Vagina (tissue), 2 donors: ENCODE data around the gene EVC.

Source experiments
- POLR2A ChIP-seq, 2 donors: fragments of 450-650 bp; IDR thresholded peaks; one replicate each; pipeline ENCODE4 v1.6.1; 2017; ENCODE audit warnings: antibody characterized with exemption in 2 of 2, mild to moderate bottlenecking in 2 of 2, moderate library complexity in 2 of 2
- POLR2AphosphoS5 ChIP-seq, 2 donors: sonication (generic); formaldehyde crosslinking; IDR thresholded peaks; one replicate each; pipeline ENCODE4 v1.9.0; 2017; ENCODE audit warnings: antibody characterized with exemption in 2 of 2, mild to moderate bottlenecking in 2 of 2, low read depth in 1 of 2; ENCODE audit not compliant: insufficient read depth in 1 of 2
- TF ChIP-seq, protein P1 (sequence below), 3 experiments: fragments of 450-650 bp in 2 of 3; fragments of 200-600 bp in 1 of 3; sonication (generic) in 1 of 3; IDR thresholded peaks; one replicate each; pipeline ENCODE4 v1.5.1; 2017 to 2019; ENCODE audit warnings: antibody characterized with exemption in 3 of 3, mild to moderate bottlenecking in 2 of 3, moderate library complexity in 2 of 3

- TF ChIP-seq, protein P1, sequence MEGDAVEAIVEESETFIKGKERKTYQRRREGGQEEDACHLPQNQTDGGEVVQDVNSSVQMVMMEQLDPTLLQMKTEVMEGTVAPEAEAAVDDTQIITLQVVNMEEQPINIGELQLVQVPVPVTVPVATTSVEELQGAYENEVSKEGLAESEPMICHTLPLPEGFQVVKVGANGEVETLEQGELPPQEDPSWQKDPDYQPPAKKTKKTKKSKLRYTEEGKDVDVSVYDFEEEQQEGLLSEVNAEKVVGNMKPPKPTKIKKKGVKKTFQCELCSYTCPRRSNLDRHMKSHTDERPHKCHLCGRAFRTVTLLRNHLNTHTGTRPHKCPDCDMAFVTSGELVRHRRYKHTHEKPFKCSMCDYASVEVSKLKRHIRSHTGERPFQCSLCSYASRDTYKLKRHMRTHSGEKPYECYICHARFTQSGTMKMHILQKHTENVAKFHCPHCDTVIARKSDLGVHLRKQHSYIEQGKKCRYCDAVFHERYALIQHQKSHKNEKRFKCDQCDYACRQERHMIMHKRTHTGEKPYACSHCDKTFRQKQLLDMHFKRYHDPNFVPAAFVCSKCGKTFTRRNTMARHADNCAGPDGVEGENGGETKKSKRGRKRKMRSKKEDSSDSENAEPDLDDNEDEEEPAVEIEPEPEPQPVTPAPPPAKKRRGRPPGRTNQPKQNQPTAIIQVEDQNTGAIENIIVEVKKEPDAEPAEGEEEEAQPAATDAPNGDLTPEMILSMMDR (IDR thresholded peaks at IDR 0.05): no peak
- TF ChIP-seq POLR2A (IDR thresholded peaks at IDR 0.05) (peak in 1 of 2 donors; percentile 16), POLR2AphosphoS5 (IDR thresholded peaks at IDR 0.05; ENCODE audit: insufficient read depth in 1 of 2, low read depth in 1 of 2) (peak in 1 of 2 donors; percentile 81)
Observed at GRCh38 chr4:5708449-5709206, 2.4 kb upstream of the EVC start, which contains the start of gene EVC2.
